ENCODE measurements around the gene LYPLA2.

- TF ChIP-seq CTCF (IDR thresholded peaks at IDR 0.05; ENCODE audit: low read depth, low read length, poor library complexity, severe bottlenecking) (no peak), EZH2phosphoT487 (IDR thresholded peaks at IDR 0.05; ENCODE audit: borderline replicate concordance, low read length) (no peak)
Observed at GRCh38 chr1:23748016-23748415, 42.9 kb upstream of the LYPLA2 start.

All from DOHH2 (cell line).